ENCODE measurements around the gene EPHA2.

Gene EPHA2

DNA sequence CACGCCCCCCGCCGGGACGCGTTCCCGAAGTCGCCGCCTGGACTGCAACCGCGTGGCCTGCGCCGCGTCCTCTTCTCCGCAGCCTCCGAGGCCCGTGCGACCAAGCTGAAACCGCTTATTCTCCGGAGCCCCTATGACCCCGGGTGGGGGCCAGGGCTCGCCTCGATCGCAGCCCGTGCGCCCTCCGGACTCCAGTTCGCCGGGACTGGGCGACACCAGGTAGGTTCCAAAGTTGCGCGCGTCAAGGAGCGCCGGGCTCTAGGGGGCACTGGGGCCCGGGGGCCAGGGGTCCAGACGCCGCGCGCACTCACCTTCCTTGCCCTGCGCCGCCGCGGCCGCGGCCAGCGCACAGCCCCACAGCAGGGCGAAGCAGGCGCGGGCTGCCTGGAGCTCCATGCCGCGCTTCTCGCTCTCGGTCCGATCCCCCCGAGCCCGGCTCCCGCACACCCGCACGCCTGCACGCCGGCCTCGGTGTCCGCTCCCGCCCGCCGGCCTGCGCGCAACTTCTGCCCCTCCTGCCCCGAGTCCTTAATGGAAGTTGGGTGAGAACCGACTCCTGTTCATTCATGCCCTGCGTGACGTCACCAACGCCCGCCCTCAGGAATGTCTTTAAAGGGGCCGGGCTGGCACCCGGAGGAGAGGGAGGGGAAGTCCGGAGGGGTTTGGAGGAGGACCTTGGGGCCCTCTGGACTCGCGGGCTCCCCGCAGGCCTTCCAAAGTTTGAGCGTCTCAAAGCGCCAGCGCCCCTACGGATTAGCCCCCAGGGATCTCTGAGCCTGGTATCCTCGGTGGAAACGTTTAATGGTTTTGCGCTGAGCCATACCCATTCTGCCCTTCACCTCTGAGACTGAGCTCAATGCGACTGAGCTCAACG lies at the start of gene EPHA2:
Gene EPHA2 (minus strand): TSS at position 533 of the 874 bp plus-strand sequence. CDS start 137 bp downstream, at position 396.
- TF ChIP-seq, protein P1, sequence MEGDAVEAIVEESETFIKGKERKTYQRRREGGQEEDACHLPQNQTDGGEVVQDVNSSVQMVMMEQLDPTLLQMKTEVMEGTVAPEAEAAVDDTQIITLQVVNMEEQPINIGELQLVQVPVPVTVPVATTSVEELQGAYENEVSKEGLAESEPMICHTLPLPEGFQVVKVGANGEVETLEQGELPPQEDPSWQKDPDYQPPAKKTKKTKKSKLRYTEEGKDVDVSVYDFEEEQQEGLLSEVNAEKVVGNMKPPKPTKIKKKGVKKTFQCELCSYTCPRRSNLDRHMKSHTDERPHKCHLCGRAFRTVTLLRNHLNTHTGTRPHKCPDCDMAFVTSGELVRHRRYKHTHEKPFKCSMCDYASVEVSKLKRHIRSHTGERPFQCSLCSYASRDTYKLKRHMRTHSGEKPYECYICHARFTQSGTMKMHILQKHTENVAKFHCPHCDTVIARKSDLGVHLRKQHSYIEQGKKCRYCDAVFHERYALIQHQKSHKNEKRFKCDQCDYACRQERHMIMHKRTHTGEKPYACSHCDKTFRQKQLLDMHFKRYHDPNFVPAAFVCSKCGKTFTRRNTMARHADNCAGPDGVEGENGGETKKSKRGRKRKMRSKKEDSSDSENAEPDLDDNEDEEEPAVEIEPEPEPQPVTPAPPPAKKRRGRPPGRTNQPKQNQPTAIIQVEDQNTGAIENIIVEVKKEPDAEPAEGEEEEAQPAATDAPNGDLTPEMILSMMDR (IDR thresholded peaks at IDR 0.05; ENCODE audit: low read depth, low read length) = no peak
- peak within 1 kb of the TSS; percentile 73 for H3K4me3 ChIP-seq (ENCODE audit: low read depth, low read length)

DNA sequence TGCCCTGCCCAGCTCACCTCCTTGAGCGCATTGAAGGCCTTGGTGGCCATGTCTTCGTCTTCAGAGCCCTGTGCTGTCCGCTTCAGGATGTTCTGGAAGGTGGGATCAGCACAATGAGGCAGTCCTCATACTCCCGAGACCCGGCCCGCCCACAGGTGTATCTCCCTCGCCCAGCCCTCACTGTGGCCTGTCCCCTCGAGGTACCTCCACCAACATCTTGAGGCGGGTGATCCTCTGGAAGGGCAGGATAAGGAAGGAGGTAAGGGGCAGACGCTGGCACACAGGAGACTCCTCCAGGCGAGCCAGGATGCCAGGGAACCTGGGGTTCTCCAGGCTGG lies 49.4 kb upstream of the EPHA2 start:
- no peak overlapping the region for H3K4me3 ChIP-seq (ENCODE audit: low read depth, low read length)
- TF ChIP-seq, protein P1 (IDR thresholded peaks at IDR 0.05; ENCODE audit: low read depth, low read length) = no peak

DNA sequence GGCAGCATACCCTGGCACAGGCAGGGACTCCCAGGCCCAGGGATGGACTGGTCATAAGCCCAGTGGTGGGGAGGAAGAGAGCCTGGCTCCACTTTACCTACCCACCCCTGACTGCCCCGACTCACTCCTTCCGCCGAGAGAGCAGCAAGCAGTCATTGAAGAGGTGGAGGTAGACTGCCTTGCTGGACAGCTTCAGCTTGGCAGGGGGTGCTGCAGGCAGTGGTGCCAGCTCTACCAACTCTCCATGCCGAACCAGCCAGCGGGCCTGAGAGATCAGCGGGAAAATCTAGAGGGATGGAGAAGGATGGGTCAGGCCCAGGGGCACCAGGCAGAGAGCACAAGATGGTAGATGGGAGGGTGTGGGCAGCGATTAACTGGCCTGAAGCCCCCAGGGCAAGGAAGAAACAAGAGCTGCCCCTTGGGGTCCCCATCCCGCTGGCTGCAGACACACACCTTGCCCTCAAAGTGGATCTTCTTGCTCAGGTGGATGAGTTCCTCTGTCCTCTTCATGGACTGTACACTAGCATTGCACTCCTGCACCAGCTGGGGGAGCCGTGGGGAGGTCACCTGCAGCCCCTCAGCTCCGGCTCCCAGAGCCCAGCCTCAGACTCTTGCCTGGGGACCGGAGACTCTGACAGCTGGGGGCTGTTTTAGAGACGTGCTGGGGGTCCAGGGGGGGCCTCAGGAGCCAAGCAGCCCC lies 48.9 kb upstream of the EPHA2 start:
- TF ChIP-seq, protein P1 (IDR thresholded peaks at IDR 0.05; ENCODE audit: low read depth, low read length) = no peak
- no peak overlapping the region for H3K4me3 ChIP-seq (ENCODE audit: low read depth, low read length)

DNA sequence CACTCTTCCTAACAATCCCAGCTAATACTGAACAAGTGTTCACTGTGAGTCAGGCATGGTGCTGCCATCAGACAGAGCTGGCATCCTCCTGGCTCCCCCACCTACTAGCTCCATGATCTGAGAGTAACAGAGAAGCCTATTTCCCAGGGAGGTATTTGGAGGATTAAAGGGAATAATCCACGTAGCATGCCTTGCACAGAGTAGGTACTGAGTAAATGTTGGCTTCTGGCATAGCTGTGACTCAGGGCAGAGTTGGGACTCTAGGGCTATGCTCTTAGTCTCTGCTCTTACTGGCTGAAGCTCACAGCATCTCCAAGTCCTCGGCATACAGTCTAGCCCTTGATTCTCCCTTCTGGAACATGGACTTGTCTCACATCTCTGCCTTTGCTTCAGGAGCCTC lies 48.3 kb upstream of the EPHA2 start:
- TF ChIP-seq, protein P1 (IDR thresholded peaks at IDR 0.05; ENCODE audit: low read depth, low read length) = no peak
- no peak overlapping the region for H3K4me3 ChIP-seq (ENCODE audit: low read depth, low read length)

DNA sequence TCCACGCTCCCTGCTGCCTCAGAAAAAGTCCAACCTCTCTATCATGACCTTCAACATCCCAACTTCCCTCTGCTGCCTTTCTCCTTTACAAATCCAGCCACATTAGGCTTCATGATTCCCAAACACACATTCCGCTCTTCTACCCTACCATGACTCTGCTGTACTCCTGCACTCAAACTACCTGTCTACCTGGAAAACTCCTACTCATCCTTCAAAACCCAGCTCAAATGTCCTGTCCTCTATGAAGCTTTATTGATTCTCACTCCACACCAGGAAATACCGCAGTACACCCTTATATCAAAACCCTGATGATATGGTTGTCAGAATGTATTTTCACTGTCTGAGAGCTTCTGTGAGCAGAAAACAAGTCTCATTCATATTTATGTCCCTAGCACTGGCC lies 47.7 kb upstream of the EPHA2 start:
- TF ChIP-seq, protein P1 (IDR thresholded peaks at IDR 0.05; ENCODE audit: low read depth, low read length) = no peak
- no peak overlapping the region for H3K4me3 ChIP-seq (ENCODE audit: low read depth, low read length)

DNA sequence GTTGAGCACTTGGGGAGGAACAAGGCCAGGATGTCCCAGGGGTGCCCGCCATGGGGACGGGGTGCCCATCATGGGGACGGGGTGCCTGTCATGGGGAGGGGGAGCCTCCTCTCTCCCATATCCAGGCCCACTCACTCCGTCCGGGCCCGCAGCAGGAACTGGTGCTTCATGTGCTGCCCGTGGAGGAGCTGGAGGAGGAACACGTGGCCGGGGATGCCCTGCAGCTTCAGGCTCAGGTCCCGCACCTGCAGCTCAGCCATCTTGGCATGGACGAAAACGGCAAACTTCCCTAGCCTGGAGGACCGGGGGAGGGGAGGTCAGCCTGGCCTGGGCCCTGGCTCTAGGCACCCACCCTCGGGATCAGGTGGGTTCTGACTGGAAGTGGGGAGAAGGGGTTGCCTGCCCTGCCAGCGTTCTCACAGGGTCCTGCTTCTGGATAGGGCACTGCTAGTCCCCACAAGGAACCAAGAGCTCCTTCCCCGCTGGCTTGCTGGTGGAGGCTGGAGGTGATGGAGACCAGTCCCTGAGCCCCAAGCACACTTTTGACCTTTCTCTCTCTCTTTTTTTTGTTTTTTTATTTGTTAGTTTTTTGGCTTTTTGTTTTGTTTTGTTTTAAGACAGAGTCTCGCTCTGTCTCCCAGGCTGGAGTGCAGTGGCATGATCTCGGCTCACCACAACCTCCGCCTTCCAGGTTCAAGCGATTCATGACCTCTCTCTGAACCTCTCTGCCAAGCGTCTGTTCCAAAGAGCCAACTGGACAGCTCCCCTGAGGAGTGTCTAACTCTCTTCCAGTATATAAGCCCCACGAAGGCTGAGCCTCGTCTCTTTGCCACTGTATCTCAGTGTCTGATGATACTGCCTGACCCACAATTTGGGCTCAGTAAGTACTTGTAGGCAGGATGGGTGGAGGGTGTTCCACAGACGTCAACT lies 46.7 kb upstream of the EPHA2 start:
- TF ChIP-seq, protein P1 (IDR thresholded peaks at IDR 0.05; ENCODE audit: low read depth, low read length) = no peak
- no peak overlapping the region for H3K4me3 ChIP-seq (ENCODE audit: low read depth, low read length)

Measured in WI38 (cell line).